ENCODE data around the gene ZNF613.
A peak's percentile ranks its signal among the peaks of the same experiment; 100 is the strongest.

GRCh38 chr19:51986309-51987291 is 59.3 kb downstream of the ZNF613 start, which contains the start of gene ZNF350:
- TF ChIP-seq CBX3 (IDR thresholded peaks at IDR 0.05; ENCODE audit: low read depth) (no peak), ZBTB33 (IDR thresholded peaks at IDR 0.05; ENCODE audit: extremely low read depth, insufficient replicate concordance, low read length) (peak; percentile 42), POLR2AphosphoS5 (IDR thresholded peaks at IDR 0.05; ENCODE audit: low read depth, low read length) (no peak), YY1 (IDR thresholded peaks at IDR 0.05; ENCODE audit: extremely low read depth, insufficient replicate concordance, low read depth, low read length) (peak; percentile 100)

Data from HCT116 (cell line).